NCI-H774 (cell line): Measurements from ENCODE around the gene WFIKKN2.
A peak's percentile ranks its signal among the peaks of the same experiment; 100 is the strongest.
"Not testable (repeated sequence)": the region's sequence is repeated elsewhere in the genome, so short reads cannot be mapped to it uniquely, and the experiment has no call there.

Experiments used
- DNase-seq: peaks from one replicate; lab custom pipeline; 2025; lab: John Stamatoyannopoulos, UW

Gene WFIKKN2

DNA sequence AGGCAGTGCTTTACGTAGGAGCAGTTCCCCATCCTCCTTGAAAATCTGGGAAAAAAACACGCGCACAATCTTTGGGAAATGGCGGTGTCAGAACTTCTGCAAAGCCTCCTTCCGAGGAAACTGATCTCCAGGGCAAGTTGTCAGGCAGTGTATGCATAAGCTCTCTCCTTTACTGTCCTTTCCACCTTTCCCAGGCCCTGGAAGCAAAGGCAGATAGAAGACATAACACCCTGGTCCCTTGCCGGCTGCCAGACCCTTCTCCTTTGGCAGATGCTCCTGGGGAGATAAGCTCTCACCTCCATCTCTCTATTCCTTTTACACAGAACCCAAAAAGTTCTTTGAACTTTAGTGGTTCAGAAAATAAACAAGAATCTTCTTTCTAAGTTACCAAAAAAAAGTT lies 18.4 kb downstream of the WFIKKN2 start:
- DNase-seq = no peak

DNA sequence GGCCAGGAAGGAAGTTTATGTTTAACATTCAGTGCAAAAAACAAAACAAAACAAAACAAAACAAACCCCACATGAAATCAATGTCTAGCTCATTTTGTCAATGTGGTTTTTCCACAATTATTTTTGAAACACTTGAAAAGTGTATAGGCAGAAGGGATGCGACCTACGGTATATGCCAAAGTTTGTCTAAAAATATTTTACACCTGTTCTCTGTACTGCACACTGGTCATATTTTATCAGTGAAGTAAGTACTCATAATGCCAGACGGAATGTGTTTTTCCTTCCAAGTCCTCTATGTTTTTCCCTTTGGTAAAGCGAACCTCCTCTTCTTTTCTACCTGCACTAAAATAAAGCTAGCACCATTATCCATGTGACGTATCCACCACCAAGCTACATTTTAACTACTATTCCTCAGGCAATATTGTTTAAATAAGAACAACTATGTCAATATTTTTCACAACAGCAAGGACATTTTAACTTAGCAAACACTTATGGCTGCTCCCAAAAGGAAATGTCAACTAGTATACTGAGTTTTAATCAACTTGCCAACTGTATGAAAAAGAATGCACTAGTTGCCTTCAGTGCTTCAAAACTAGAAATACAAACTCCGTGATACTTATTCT lies 20.4 kb downstream of the WFIKKN2 start:
- DNase-seq = no peak

DNA sequence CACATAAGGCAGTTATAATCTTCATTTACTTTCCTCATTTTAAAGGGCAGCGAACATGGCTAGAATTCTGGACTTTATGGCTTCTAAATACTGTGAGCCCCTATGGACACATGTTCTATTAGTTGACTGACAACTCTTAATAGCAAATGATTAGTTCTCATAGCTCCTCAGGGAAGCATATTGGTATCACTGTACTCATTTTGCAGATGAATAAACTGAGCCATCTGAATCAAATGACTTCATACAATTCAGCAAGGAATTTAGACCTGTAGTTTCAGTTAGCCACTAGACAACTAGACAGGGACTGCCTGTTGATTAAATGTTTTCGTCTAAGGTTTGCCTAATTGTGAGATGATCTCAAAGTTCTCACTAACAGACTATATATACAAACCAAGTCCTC lies 21.0 kb downstream of the WFIKKN2 start:
- DNase-seq = no peak

- no peak for DNase-seq
These were observed 23.3 kb downstream of the WFIKKN2 start for GRCh38 chr17:50858486-50859225.

DNA sequence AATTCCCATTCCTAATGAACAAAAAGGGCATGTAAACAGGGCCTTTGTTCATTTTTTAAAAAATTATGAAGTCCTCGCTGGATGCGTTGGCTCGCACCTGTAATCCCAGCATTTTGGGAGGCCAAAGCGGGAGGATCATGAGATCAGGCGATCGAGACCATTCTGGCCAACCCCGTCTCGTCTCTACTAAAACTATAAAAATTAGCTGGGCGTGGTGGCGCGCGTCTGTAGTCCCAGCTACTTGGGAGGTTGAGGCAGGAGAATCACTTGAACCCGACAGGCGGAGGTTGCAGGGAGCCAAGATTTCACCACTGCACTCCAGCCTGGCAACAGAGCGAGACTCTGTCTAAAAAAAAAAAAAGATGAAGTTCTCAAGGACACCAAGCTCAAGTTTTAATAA lies 24.3 kb downstream of the WFIKKN2 start:
- DNase-seq = not testable (repeated sequence)

DNA sequence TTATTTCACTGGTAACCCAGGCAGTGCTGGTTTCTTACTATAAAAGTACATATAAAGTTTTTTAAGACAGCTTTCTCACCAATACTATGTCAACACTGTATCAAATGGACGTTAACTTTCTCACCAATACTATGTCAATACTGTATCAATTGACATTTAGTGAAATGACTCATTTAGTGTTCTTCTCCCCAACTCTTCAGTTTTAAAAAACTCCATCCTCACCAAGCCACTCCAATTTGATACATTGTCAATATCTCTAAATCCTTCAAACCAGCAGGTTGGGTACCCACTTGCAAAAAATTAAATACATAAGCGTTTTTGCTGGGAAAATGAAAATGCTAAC lies 25.9 kb downstream of the WFIKKN2 start:
- DNase-seq = no peak

GRCh38 chr17:50861822-50862528 lies 26.6 kb downstream of the WFIKKN2 start:
- no peak for DNase-seq

DNA sequence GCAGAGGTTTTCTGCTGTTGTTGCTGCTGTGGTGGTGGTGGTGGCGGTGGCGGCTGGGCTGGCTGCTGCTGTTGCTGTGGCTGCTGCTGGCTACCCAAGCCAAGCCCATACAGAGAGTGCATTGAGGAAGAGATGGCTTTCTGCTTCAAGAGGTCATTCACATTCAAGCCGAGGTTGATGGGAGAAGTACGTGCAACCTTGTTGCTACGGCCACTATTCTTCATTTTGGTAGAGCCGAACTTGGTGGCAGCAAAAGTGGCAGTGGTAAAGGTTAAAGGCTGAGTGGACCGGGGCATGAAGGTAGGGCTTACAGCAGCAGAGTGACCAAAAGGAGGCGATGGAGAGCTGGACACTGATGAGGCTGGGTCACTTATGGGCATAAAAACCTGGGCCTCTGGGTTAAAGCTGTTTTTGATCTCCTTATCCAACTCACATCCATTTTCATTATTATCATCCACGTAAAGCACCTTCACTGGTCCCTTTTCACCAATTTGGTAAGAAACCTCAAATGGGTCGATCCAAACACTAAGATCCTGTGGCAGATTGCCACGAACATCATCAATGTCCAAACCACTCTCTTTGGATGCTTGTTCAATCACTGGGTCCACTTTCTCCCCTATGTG lies 27.9 kb downstream of the WFIKKN2 start:
- DNase-seq = no peak

DNA sequence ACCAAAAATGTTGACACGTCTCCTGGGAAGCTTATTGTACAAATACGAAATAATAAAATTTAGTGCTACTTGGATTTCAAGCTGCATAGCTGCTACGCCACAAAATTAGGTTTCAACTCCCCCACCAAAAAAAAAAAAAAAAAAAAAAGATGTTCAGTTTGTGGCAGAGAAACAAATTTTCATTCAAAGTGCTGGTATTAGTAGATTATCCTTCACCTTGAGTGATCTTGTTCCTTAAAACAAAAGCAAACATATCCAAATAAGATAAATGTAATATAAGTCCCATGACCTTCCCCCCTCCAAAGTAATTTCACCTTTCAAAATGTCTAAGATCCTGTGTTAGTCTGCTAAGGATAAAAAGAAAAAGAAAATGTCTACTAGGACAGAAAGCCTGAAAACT lies 28.5 kb downstream of the WFIKKN2 start:
- DNase-seq = no peak

DNA sequence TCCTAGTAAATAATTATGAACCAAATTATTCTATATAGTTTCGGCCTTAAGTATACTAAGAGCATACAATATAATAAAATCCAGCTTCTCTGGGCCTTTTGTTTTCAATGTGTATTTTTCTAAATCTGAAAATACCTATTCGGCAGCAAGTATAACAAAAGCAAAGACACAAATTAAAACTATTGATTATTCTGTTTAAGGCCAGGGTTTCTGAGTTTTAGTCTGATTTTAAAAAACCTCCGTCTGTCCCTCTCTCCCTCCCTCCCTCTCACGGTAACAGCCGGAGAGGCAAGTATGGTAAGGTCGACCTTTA lies 29.3 kb downstream of the WFIKKN2 start:
- DNase-seq = no peak

- DNase-seq = peak; percentile 48
These were observed 29.9 kb downstream of the WFIKKN2 start for GRCh38 chr17:50865060-50865867.

DNA sequence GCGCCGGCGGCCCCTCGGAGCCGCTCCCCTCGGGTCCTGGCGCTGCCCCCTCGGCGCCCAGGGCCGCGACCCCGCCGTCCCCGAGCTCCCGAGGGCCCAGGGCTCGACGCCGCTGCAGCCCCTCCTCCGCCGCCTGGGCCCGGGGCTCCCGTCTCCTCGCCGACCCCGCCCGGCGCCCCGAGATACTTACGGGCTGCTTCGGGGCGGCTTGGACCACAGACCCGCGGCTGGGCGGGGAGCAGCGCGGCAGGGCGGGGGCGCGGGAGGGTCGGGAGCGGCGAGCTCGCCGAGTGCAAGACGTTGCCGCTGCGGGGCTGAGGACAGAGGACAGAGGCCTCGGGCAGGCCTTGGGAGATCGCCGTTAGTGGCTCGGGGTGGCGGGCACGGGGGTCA lies 30.5 kb downstream of the WFIKKN2 start:
- peak; percentile 60 for DNase-seq

DNA sequence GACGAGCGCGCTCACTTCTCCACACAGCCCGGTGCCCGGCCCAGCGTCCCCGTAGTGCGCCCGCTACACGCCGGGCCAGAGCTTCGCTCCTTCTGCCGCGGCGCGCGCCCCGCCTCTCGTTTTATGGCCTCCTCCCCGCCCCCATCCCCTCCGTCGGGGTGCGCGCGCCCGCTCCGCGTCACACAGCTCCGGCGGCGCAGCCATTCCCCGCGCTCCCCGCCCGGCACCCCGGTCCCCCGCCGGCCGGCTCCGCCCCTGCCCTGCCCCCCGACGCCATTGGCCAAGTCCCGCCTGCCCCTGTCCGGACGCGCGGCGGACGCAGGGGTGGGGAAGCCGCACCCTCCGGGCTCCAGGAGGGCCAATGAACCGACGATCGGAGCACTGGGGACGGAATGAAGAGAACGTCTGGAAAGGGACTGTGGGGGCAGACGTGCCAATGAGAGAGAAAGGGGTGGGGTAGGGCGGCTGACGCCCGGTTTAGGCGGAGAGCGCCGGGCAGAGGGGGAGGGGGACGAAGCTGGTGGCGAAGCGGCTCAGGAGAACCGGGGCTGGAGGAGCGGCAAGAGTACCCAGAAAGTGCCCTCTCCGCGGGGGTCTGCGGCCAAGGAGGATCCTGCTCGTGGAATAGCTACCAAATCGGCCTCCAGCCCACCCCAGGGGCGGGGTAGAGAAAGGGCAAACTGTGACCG lies 31.0 kb downstream of the WFIKKN2 start, which contains the start of gene TOB1:
TOB1 (minus strand) TSS at position 94 of the 689 bp plus-strand sequence. CDS start 2,337 bp downstream, outside the sequence.
- peak; percentile 100 for DNase-seq

DNA sequence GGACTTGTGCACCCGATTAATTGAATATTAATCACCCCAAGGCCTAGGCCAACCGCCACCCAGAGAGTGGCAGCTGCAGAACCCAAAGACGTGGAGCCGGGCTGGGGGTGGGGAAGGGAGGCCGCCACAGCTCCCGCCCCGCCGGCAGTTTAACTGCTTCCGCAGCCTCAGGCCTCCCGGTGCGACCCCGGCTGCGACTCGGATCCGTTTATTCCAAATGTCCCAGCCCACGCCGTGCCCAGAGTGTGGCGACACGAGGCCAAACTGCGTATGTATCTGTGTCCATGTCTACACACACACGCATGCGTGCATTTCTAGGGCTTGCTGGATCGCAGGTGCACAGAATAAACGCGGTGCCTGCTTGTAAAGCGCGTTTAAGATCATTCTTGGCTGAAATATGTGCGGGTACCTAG lies 31.6 kb downstream of the WFIKKN2 start:
- DNase-seq = peak; percentile 89

DNA sequence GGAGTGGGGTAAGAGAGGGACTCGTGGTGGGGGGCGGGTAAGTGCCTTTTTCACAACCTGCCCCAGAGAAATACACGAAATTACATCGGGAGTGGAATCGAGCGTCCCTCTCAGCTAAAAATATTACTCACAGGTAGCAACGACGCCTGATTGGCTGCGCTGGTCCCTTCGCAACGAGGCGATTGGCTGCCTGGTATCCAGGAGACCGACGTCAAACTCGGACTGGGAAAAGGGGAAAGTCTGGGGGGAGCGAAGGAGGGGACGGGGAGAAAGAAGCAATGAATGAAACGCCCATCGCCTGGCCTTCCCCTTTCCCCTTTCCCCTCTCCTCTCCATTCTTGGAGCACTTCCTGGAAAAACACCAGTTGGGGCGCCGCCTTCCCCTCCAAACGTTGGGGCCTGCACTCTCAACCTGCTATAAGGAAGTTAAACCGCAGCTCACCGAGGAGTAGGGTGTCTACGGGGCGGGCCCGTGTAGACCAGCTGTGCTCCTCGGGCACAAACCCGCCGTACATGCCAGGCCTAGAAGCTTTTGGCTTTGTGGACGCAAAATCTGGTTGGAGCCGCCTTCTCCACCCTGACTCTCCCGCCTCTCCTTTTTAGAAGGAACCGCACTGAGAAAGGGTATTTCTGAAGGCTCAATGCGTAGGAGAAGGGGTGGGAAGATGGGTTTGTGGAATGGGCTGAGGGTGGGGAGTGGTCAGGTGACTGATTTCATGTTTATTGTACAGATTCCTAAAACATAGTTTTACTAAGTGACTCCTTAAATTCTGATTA lies 32.2 kb downstream of the WFIKKN2 start:
- DNase-seq = peak; percentile 99

GRCh38 chr17:50868140-50868438 lies 32.7 kb downstream of the WFIKKN2 start:
- no peak for DNase-seq

DNA sequence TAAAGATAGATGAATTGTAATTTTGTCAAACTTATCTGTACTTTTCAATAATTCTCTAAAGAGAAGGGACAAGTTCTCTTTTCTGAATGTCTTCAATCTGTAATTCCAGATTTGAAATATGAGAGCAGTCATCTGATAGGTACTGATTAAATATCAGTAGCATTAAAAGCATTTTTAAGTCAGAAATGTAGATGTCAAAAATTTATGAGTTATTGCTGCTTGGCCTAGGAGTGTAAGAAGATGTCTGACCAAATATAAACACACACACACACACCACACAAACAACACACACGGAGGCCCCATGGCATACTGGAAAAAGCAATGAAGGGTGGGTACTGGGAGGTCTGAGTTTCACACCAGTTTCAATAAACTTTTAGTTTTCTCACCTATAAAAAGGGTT lies 33.2 kb downstream of the WFIKKN2 start:
- no peak for DNase-seq

GRCh38 chr17:50871364-50871763 lies 36.0 kb downstream of the WFIKKN2 start:
- no peak for DNase-seq

DNA sequence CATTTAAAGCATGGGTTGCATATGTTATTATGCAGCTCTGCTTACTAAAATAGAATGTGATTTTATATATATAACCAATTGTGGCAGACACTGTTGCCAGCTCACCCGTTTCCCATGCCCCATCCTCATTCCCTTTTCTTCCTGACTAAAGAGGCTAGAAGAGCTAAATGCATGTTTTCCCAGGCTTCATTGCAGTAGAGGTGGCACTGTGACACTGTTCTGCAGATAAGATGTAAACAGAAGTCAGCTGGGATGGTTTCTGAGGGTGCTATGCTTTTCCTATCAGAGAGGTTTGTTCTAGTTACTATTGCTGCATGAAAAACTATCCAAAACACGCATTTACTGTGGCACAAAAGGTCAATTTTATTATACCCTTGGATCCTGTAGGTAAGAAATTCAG lies 36.5 kb downstream of the WFIKKN2 start:
- DNase-seq = no peak

- no peak for DNase-seq
These were observed 37.5 kb downstream of the WFIKKN2 start for GRCh38 chr17:50872710-50873424.
